B cell (primary cell): ENCODE measurements around the gene ANO2. TPM values are rescaled to one million over a fixed set of nuclear protein-coding genes. Genes with fewer than 3 reads are reported as not detected.

Source experiments
- ATAC-seq: fragments of 200-7000 bp; cut with Tn5 transposase; one replicate; pipeline ENCODE4 v1.10.0; 2021; ENCODE audit warnings: low read depth, mild to moderate bottlenecking, moderate number of reproducible peaks, moderate library complexity
- CTCF ChIA-PET: fragments of 350-600 bp; sonication (Branson Sonifier 250); formaldehyde crosslinking; loops from one replicate; lab custom pipeline; 2021; ENCODE audit warnings: antibody characterized with exemption, inconsistent platforms; lab: Charles Lee
- POLR2A ChIA-PET: fragments of 350-600 bp; sonication (Branson Sonifier 250); formaldehyde crosslinking; loops from one replicate; lab custom pipeline; 2021; ENCODE audit warnings: antibody characterized with exemption; lab: Charles Lee
- DNase-seq: peaks from one replicate; pipeline ENCODE4 v3.0.0; 2013
- H2AFZ ChIP-seq: 2 replicates; pipeline ENCODE4 v1.6.1; 2012; ENCODE audit warnings: mild to moderate bottlenecking, low read depth, low read length; ENCODE audit not compliant: insufficient read depth, poor library complexity, severe bottlenecking
- H3K27ac ChIP-seq, 2 donors: 1 replicate in 1 of 2; 2 replicates in 1 of 2; pipeline ENCODE4 v1.5.1; 2012 to 2013; ENCODE audit warnings: low read length in 2 of 2, mild to moderate bottlenecking in 2 of 2, moderate library complexity in 1 of 2
- H3K27me3 ChIP-seq, 4 experiments: fragments of 200-600 bp in 1 of 4; sonication (generic) in 1 of 4; replicated peaks in 1 of 4; 1 replicate in 2 of 4; 2 replicates in 2 of 4; pipeline versions ENCODE4 v1.6.1 to v1.7.0; 2013 to 2016; ENCODE audit warnings: low read length in 3 of 4, mild to moderate bottlenecking in 2 of 4, mixed read lengths in 1 of 4, moderate library complexity in 1 of 4; ENCODE audit not compliant: insufficient read depth in 4 of 4, control insufficient read depth in 3 of 4; ENCODE audit errors: control extremely low read depth in 1 of 4
- H3K36me3 ChIP-seq, 2 experiments: replicated peaks in 1 of 2; 1 replicate in 1 of 2; 2 replicates in 1 of 2; pipeline versions ENCODE4 v1.6.1 to v1.7.1; 2013; ENCODE audit warnings: low read length in 1 of 2; ENCODE audit not compliant: insufficient read depth in 2 of 2, control insufficient read depth in 1 of 2; ENCODE audit errors: control extremely low read depth in 1 of 2, extremely low read depth in 1 of 2
- H3K4me1 ChIP-seq, 2 donors: fragments of 200-600 bp in 1 of 2; sonication (generic) in 1 of 2; 1 replicate in 1 of 2; 2 replicates in 1 of 2; pipeline versions ENCODE4 v1.5.1 to v1.6.1; 2013 to 2017; ENCODE audit warnings: low read length in 2 of 2; ENCODE audit not compliant: control insufficient read depth in 2 of 2, insufficient read depth in 2 of 2
- H3K4me2 ChIP-seq: replicated peaks from 2 replicates; pipeline ENCODE3; 2012; ENCODE audit warnings: mild to moderate bottlenecking, low read depth, low read length; ENCODE audit not compliant: poor library complexity, severe bottlenecking
- H3K4me3 ChIP-seq, 5 experiments: fragments of 200-600 bp in 1 of 5; sonication (generic) in 1 of 5; 1 replicate in 3 of 5; 2 replicates in 2 of 5; pipeline versions ENCODE4 v1.5.1 to v1.7.0; 2011 to 2016; ENCODE audit warnings: low read length in 4 of 5, mild to moderate bottlenecking in 4 of 5, low read depth in 2 of 5, control low read depth in 1 of 5, moderate library complexity in 1 of 5; ENCODE audit not compliant: insufficient read depth in 1 of 5; ENCODE audit errors: control extremely low read depth in 1 of 5, extremely low read depth in 1 of 5
- H3K79me2 ChIP-seq: fragments of 200-600 bp; sonication (generic); one replicate; pipeline ENCODE4 v1.6.0; 2016; ENCODE audit warnings: low read length; ENCODE audit not compliant: control insufficient read depth, insufficient read depth
- H3K9ac ChIP-seq: fragments of 200-600 bp; sonication (generic); 2 replicates; pipeline ENCODE4 v1.6.1; 2017; ENCODE audit warnings: mild to moderate bottlenecking, low read length, moderate library complexity
- H3K9me3 ChIP-seq, 3 donors: one replicate each; pipeline versions ENCODE4 v1.6.1 to v1.7.1; 2013; ENCODE audit warnings: low read length in 2 of 3; ENCODE audit not compliant: control insufficient read depth in 2 of 3, insufficient read depth in 1 of 3; ENCODE audit errors: control extremely low read depth in 1 of 3
- H4K20me1 ChIP-seq: 2 replicates; pipeline ENCODE4 v1.6.0; 2012; ENCODE audit warnings: mild to moderate bottlenecking, low read length; ENCODE audit not compliant: insufficient read depth, control insufficient read depth, poor library complexity, severe bottlenecking
- H3K27ac Mint-ChIP-seq: one replicate; pipeline ENCODE4 v1.8.0; 2021; ENCODE audit warnings: mixed read lengths
- H3K27me3 Mint-ChIP-seq: one replicate; pipeline ENCODE4 v1.8.0; 2021; ENCODE audit warnings: mixed read lengths
- H3K4me1 Mint-ChIP-seq: one replicate; pipeline ENCODE4 v1.8.0; 2021; ENCODE audit warnings: mixed read lengths
- H3K4me3 Mint-ChIP-seq: one replicate; pipeline ENCODE4 v1.8.0; 2021; ENCODE audit warnings: mixed read lengths
- H3K9me3 Mint-ChIP-seq: one replicate; pipeline ENCODE4 v1.8.0; 2022; ENCODE audit warnings: mixed read lengths; ENCODE audit not compliant: insufficient read depth
- EZH2 ChIP-seq: IDR thresholded peaks from 2 replicates; pipeline ENCODE4 v1.6.1; 2012; ENCODE audit warnings: borderline replicate concordance, low read depth, mild to moderate bottlenecking, moderate library complexity, low read length; ENCODE audit not compliant: insufficient read depth, poor library complexity, severe bottlenecking
- WGBS: methylation state at CpG from one replicate; pipeline ENCODE4 v1.1.5; 2013; ENCODE audit warnings: missing lambda C conversion rate; ENCODE audit not compliant: insufficient coverage; 5-methylcytosine and 5-hydroxymethylcytosine counted together
- intact Hi-C: fragments of 100-400 bp; cut with micrococcal nuclease; formaldehyde crosslinking; loops from one replicate; pipeline ENCODE4 v1.10.0; 2022
- polyA plus RNA-seq: library from polyadenylated mRNA; depleted of rRNA; stranded (reverse); fragments of >200 nt; gene quantifications from 2 replicates; pipeline ENCODE4 v1.2.3, GENCODE V29; 2012
- total RNA-seq, 2 donors: library from RNA; stranded (reverse); fragments of 120-200 nt in 1 of 2; gene quantifications; 1 replicate in 1 of 2; 2 replicates in 1 of 2; pipeline versions ENCODE4 v1.2.3 to v1.2.4, GENCODE V29; 2013 to 2022
- TF ChIP-seq, protein P1 (sequence below): fragments of 200-600 bp; IDR thresholded peaks from one replicate; pipeline ENCODE4 v1.8.0; 2022; ENCODE audit warnings: antibody characterized with exemption, mild to moderate bottlenecking

The ANO2 gene
- total and polyA plus RNA-seq, 2 donors (not counting 1 experiment from before 2014, with no cell fraction given): not detected

DNA sequence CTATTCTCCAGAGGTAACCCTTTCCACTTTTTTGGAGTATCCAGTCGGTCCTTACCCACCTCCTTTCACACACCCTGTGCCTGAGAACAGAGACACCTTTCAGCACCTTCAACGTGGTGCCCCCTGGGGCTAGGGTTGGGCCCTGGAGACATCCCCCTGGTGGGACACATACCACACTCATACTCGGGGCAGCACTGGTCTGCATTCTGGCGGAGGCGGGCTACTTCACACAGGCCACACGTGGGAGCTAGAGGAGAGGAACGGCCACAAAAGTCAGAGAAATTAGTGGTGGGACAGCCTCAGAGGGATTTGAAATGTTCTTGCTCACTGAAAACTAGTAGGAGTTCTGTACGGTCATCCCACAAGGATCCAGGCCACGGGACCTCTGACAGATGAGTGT, 39.8 kb upstream of the ANO2 start:
- Mint-ChIP-seq H3K27ac (no peak overlapping the region), H3K4me3 (no peak overlapping the region), H3K27me3 (no peaks in the 10 kb centered on the region), H3K4me1 (peaks cover 3% of the 10 kb centered on the region), H3K9me3 (no peaks in the 10 kb centered on the region)
- Histone ChIP-seq H3K27me3 (peaks cover 0 to 8% (median 1%) of the 10 kb centered on the region in 4 experiments), H3K36me3 (no peaks in the 10 kb centered on the region), H4K20me1 (no peaks in the 10 kb centered on the region), H3K9me3 (no peaks in the 10 kb centered on the region), H3K79me2 (no peaks in the 10 kb centered on the region), H3K9ac (no peak overlapping the region), H3K4me1 (peaks cover 0 to 5% of the 10 kb centered on the region in 2 donors), H3K4me2 (no peak overlapping the region), H3K4me3 (no peak overlapping the region), H2AFZ (no peak overlapping the region), H3K27ac (no peak overlapping the region)
- intact Hi-C loops: loop anchor here (10.0 kb wide), 1 partner anchor 570 kb away; the partner anchor contains the start of gene IFFO1
- TF ChIP-seq EZH2: no peak
- TF ChIP-seq, protein P1, sequence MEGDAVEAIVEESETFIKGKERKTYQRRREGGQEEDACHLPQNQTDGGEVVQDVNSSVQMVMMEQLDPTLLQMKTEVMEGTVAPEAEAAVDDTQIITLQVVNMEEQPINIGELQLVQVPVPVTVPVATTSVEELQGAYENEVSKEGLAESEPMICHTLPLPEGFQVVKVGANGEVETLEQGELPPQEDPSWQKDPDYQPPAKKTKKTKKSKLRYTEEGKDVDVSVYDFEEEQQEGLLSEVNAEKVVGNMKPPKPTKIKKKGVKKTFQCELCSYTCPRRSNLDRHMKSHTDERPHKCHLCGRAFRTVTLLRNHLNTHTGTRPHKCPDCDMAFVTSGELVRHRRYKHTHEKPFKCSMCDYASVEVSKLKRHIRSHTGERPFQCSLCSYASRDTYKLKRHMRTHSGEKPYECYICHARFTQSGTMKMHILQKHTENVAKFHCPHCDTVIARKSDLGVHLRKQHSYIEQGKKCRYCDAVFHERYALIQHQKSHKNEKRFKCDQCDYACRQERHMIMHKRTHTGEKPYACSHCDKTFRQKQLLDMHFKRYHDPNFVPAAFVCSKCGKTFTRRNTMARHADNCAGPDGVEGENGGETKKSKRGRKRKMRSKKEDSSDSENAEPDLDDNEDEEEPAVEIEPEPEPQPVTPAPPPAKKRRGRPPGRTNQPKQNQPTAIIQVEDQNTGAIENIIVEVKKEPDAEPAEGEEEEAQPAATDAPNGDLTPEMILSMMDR: no peak
- DNase-seq: no peak
- POLR2A ChIA-PET: no interaction called here
- CTCF ChIA-PET: interaction anchor here (0.6 kb wide), 1 partner anchor 350 kb away, joined by 4 read pairs; no protein-coding TSS in a partner anchor
- ATAC-seq: no peak
- 83% methylated on average over 8 of the region's 9 CpGs for WGBS

DNA sequence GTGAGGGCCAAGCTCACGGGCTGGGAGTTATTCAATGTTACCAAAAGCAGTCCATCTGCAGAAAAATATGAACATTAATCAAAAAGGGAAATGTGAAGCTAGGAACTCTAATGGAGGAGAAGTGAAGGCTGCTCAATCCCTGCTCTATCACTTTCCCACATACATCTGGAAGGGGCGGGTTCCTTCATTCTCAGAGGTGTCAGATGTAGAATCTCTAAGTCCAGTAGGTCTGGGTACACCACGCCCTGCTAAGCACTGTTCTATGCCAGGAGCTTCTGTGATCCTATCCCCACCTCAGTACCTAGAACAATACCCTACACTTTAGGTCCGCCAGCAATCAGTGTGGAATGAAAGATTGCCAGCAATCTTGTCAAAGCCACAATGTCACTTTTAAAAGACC, 37.0 kb upstream of the ANO2 start:
- Mint-ChIP-seq H3K4me3 (no peak overlapping the region), H3K9me3 (no peaks in the 10 kb centered on the region), H3K4me1 (no peaks in the 10 kb centered on the region), H3K27ac (no peak overlapping the region), H3K27me3 (peaks cover 1% of the 10 kb centered on the region)
- TF ChIP-seq, protein P1: no peak
- TF ChIP-seq EZH2: no peak
- Histone ChIP-seq H3K4me3 (no peak overlapping the region), H4K20me1 (no peaks in the 10 kb centered on the region), H3K9ac (no peak overlapping the region), H3K27ac (no peak overlapping the region), H2AFZ (no peak overlapping the region), H3K79me2 (no peaks in the 10 kb centered on the region), H3K4me1 (no peaks in the 10 kb centered on the region), H3K27me3 (peaks cover 0 to 8% (median 1%) of the 10 kb centered on the region in 4 experiments), H3K36me3 (no peaks in the 10 kb centered on the region), H3K4me2 (no peak overlapping the region), H3K9me3 (peaks cover 0 to 5% (median 0%) of the 10 kb centered on the region in 3 donors)
- WGBS: 86% methylated on average over 2 of the region's 4 CpGs
- DNase-seq: no peak
- no peak for ATAC-seq
- intact Hi-C loops: loop anchor here (10.0 kb wide), 1 partner anchor 573 kb away; the partner anchor contains the start of gene IFFO1
- POLR2A ChIA-PET: no interaction called here
- CTCF ChIA-PET: interaction anchor here (2.8 kb wide), 1 partner anchor 9 kb away, joined by 12 read pairs; no protein-coding TSS in a partner anchor
